ENCODE data around the gene SEC14L2.
"Not testable (repeated sequence)": the region's sequence is repeated elsewhere in the genome, so short reads cannot be mapped to it uniquely, and the experiment has no call there.

Gene SEC14L2

GRCh38 chr22:30460555-30460954 lies 63.7 kb downstream of the SEC14L2 start:
- DNase-seq: not testable (repeated sequence)

GRCh38 chr22:30469165-30469564 lies 72.3 kb downstream of the SEC14L2 start:
- no peak for DNase-seq

GRCh38 chr22:30470655-30471054 lies 73.8 kb downstream of the SEC14L2 start:
- no peak for DNase-seq

- peak; percentile 49 for DNase-seq
These were observed 74.9 kb downstream of the SEC14L2 start, which contains the start of gene SEC14L3 for GRCh38 chr22:30471616-30472318. Gene SEC14L3 (minus strand): TSS chr22:30472017. CDS start chr22:30471958, 59 bp downstream.

- no peak for DNase-seq
These were observed 76.3 kb downstream of the SEC14L2 start for GRCh38 chr22:30472994-30473720.

GRCh38 chr22:30474121-30474520 lies 77.3 kb downstream of the SEC14L2 start:
- DNase-seq: no peak
